H1 (cell line): ENCODE results near the gene BNC2. TPM values are rescaled to one million over a fixed set of nuclear protein-coding genes. Genes with fewer than 3 reads are reported as not detected.

Experiments
- CTCF ChIA-PET: fragments of 300-600 bp; sonication (Branson Sonifier 250); formaldehyde crosslinking; loops from one replicate; lab custom pipeline; 2021; ENCODE audit not compliant: partially characterized antibody; lab: Charles Lee
- POLR2A ChIA-PET: fragments of 300-600 bp; sonication (Branson Sonifier 250); formaldehyde crosslinking; loops from one replicate; lab custom pipeline; 2021; ENCODE audit warnings: inconsistent platforms; ENCODE audit not compliant: partially characterized antibody; lab: Charles Lee
- DNase-seq, 2 experiments: peaks; one replicate each; pipeline versions ENCODE4 v3.0.0 to v3.0.0-alpha.2; 2010 to 2022; ENCODE audit warnings: low spot score in 2 of 2, low read depth in 1 of 2, mixed read lengths in 1 of 2
- FAIRE-seq: peaks from 2 replicates; lab custom pipeline; 2011; peaks lifted over from hg19 to GRCh38; lab: Jason Lieb, UNC
- H2AFZ ChIP-seq: 2 replicates; pipeline ENCODE4 v1.8.1; 2012; ENCODE audit warnings: low read length, inconsistent platforms
- H2AK5ac ChIP-seq: 2 replicates; pipeline ENCODE4 v1.6.1; 2013; ENCODE audit warnings: low read depth, low read length
- H2BK120ac ChIP-seq: replicated peaks from 2 replicates; pipeline ENCODE3; 2013; ENCODE audit warnings: low read depth, low read length, inconsistent platforms
- H2BK12ac ChIP-seq: 2 replicates; pipeline ENCODE4 v1.6.1; 2013; ENCODE audit warnings: low read depth, low read length
- H2BK15ac ChIP-seq: 2 replicates; pipeline ENCODE4 v1.6.1; 2013; ENCODE audit warnings: low read length
- H2BK20ac ChIP-seq: 2 replicates; pipeline ENCODE4 v1.6.1; 2013; ENCODE audit warnings: low read length
- H2BK5ac ChIP-seq: 2 replicates; pipeline ENCODE4 v1.6.1; 2013; ENCODE audit warnings: low read depth, low read length
- H3K14ac ChIP-seq: 2 replicates; pipeline ENCODE4 v1.6.1; 2013; ENCODE audit warnings: inconsistent platforms; ENCODE audit not compliant: insufficient read length
- H3K18ac ChIP-seq: 2 replicates; pipeline ENCODE4 v1.6.1; 2013; ENCODE audit warnings: low read length; ENCODE audit errors: extremely low read depth
- H3K23ac ChIP-seq: 2 replicates; pipeline ENCODE4 v1.6.1; 2013; ENCODE audit warnings: inconsistent platforms; ENCODE audit not compliant: insufficient read length
- H3K23me2 ChIP-seq: 2 replicates; pipeline ENCODE4 v1.6.1; 2013; ENCODE audit warnings: low read depth, low read length
- H3K27ac ChIP-seq: 2 replicates; pipeline ENCODE4 v1.6.1; 2011; ENCODE audit warnings: low read depth, low read length, inconsistent platforms
- H3K27me3 ChIP-seq, 4 experiments: replicated peaks in 1 of 4; 1 replicate in 1 of 4; 2 replicates in 3 of 4; pipeline versions ENCODE4 v1.6.1 to v1.8.1; 2011 to 2013; ENCODE audit warnings: low read length in 3 of 4, mild to moderate bottlenecking in 3 of 4, inconsistent platforms in 2 of 4, mixed read lengths in 2 of 4, moderate library complexity in 1 of 4; ENCODE audit not compliant: control insufficient read depth in 3 of 4, insufficient read depth in 3 of 4; ENCODE audit errors: extremely low read depth in 1 of 4
- H3K36me3 ChIP-seq, 4 experiments: 2 replicates each; pipeline versions ENCODE4 v1.6.1 to v1.8.1; 2011 to 2013; ENCODE audit warnings: mild to moderate bottlenecking in 4 of 4, low read length in 3 of 4, moderate library complexity in 2 of 4, control low read depth in 1 of 4, inconsistent platforms in 1 of 4; ENCODE audit not compliant: insufficient read depth in 4 of 4, control insufficient read depth in 2 of 4
- H3K4ac ChIP-seq: replicated peaks from 2 replicates; pipeline ENCODE3; 2013; ENCODE audit warnings: low read length, low read depth, mixed read lengths, inconsistent platforms; ENCODE audit not compliant: insufficient read length
- H3K4me1 ChIP-seq, 4 experiments: replicated peaks in 1 of 4; 1 replicate in 1 of 4; 2 replicates in 3 of 4; pipeline versions ENCODE4 v1.6.1 to v1.8.1; 2011 to 2013; ENCODE audit warnings: low read length in 3 of 4, inconsistent platforms in 2 of 4, mixed read lengths in 1 of 4; ENCODE audit not compliant: insufficient read depth in 4 of 4, control insufficient read depth in 3 of 4
- H3K4me2 ChIP-seq, 2 experiments: 2 replicates each; pipeline versions ENCODE4 v1.6.1 to v1.8.1; 2011 to 2013; ENCODE audit warnings: low read depth in 2 of 2, low read length in 2 of 2, control low read depth in 1 of 2, inconsistent platforms in 1 of 2, mild to moderate bottlenecking in 1 of 2; ENCODE audit not compliant: insufficient read depth in 1 of 2
- H3K4me3 ChIP-seq, 4 experiments: fragments of 200-600, 300-600 bp in 1 of 4; sonication (generic), shearing (Covaris generic), sonication (Bioruptor Twin) in 1 of 4; 2 replicates each; pipeline versions ENCODE4 v1.5.1 to v1.8.1; 2011 to 2016; ENCODE audit warnings: low read length in 4 of 4, low read depth in 3 of 4, control low read depth in 2 of 4, inconsistent platforms in 2 of 4, mild to moderate bottlenecking in 2 of 4, mixed read lengths in 1 of 4, moderate library complexity in 1 of 4; ENCODE audit not compliant: insufficient read depth in 2 of 4; ENCODE audit errors: extremely low read depth in 1 of 4
- H3K56ac ChIP-seq: replicated peaks from 2 replicates; pipeline ENCODE3; 2013; ENCODE audit warnings: low read depth, mild to moderate bottlenecking, mixed read lengths, low read length, inconsistent platforms; ENCODE audit not compliant: insufficient read length
- H3K79me1 ChIP-seq: 2 replicates; pipeline ENCODE4 v1.6.1; 2013; ENCODE audit warnings: low read depth, low read length, control low read depth
- H3K79me2 ChIP-seq, 2 experiments: 2 replicates each; pipeline versions ENCODE4 v1.6.1 to v1.8.1; 2012 to 2013; ENCODE audit warnings: low read length in 2 of 2, mild to moderate bottlenecking in 2 of 2, inconsistent platforms in 1 of 2; ENCODE audit not compliant: insufficient read depth in 2 of 2, control insufficient read depth in 1 of 2
- H3K9ac ChIP-seq, 4 experiments: replicated peaks in 1 of 4; 1 replicate in 1 of 4; 2 replicates in 3 of 4; pipeline versions ENCODE4 v1.6.1 to v1.8.1; 2011 to 2013; ENCODE audit warnings: low read depth in 3 of 4, low read length in 3 of 4, control low read depth in 2 of 4, mild to moderate bottlenecking in 2 of 4, moderate library complexity in 2 of 4, inconsistent platforms in 1 of 4; ENCODE audit errors: extremely low read depth in 1 of 4
- H3K9me3 ChIP-seq, 2 experiments: 2 replicates each; pipeline versions ENCODE4 v1.6.1 to v1.8.1; 2012 to 2013; ENCODE audit warnings: mild to moderate bottlenecking in 2 of 2, moderate library complexity in 2 of 2, control low read depth in 1 of 2, inconsistent platforms in 1 of 2, low read depth in 1 of 2, low read length in 1 of 2, mixed read lengths in 1 of 2; ENCODE audit not compliant: insufficient read depth in 2 of 2
- H4K20me1 ChIP-seq, 2 experiments: replicated peaks in 1 of 2; 2 replicates each; pipeline versions ENCODE3 to v1.8.1; 2011 to 2013; ENCODE audit warnings: inconsistent platforms in 2 of 2, low read length in 2 of 2, mild to moderate bottlenecking in 1 of 2; ENCODE audit not compliant: insufficient read depth in 2 of 2, control insufficient read depth in 1 of 2
- H4K5ac ChIP-seq: 2 replicates; pipeline ENCODE4 v1.6.1; 2013; ENCODE audit warnings: low read length, low read depth, mixed read lengths, inconsistent platforms; ENCODE audit not compliant: insufficient read length
- H4K8ac ChIP-seq: 2 replicates; pipeline ENCODE4 v1.8.0; 2013; ENCODE audit warnings: mild to moderate bottlenecking, moderate library complexity, low read length, inconsistent platforms; ENCODE audit not compliant: insufficient read depth; ENCODE audit errors: extremely low read depth
- H4K91ac ChIP-seq: replicated peaks from 2 replicates; pipeline ENCODE3; 2013; ENCODE audit warnings: low read length, mixed read lengths, inconsistent platforms; ENCODE audit not compliant: insufficient read length
- ASH2L ChIP-seq: fragments of 200-600, 300-600 bp; sonication (generic); IDR thresholded peaks from one replicate; pipeline ENCODE4 v1.7.1; 2017; ENCODE audit warnings: low read length
- ATF3 ChIP-seq: IDR thresholded peaks from 2 replicates; pipeline ENCODE4 v1.6.1; 2011; ENCODE audit warnings: low read depth, mild to moderate bottlenecking, low read length; ENCODE audit not compliant: insufficient read depth
- CEBPB ChIP-seq: IDR thresholded peaks from 2 replicates; pipeline ENCODE4 v1.6.1; 2012; ENCODE audit warnings: low read depth, low read length
- CREB1 ChIP-seq: IDR thresholded peaks from 2 replicates; pipeline ENCODE4 v1.6.1; 2012; ENCODE audit warnings: inconsistent platforms
- EP300 ChIP-seq, 2 experiments: IDR thresholded peaks; 1 replicate in 1 of 2; 2 replicates in 1 of 2; pipeline ENCODE4 v1.6.1; 2011 to 2012; ENCODE audit warnings: low read depth in 2 of 2, low read length in 2 of 2, mild to moderate bottlenecking in 2 of 2, borderline replicate concordance in 1 of 2, inconsistent platforms in 1 of 2, moderate library complexity in 1 of 2
- HDAC6 ChIP-seq: IDR thresholded peaks from one replicate; pipeline ENCODE4 v1.7.1; 2012; ENCODE audit warnings: low read depth, mild to moderate bottlenecking, inconsistent platforms, low read length, moderate library complexity
- JUN ChIP-seq: IDR thresholded peaks from 2 replicates; pipeline ENCODE4 v1.6.1; 2011; ENCODE audit warnings: low read depth, mild to moderate bottlenecking, improper control_type of control experiment, low read length
- NRF1 ChIP-seq: IDR thresholded peaks from 2 replicates; pipeline ENCODE4 v1.6.1; 2011; ENCODE audit warnings: mild to moderate bottlenecking, low read depth, low read length, improper control_type of control experiment
- PHF8 ChIP-seq: fragments of 200-600 bp; sonication (generic); conservative IDR thresholded peaks from 2 replicates; pipeline ENCODE4 v1.7.1; 2012; ENCODE audit warnings: low read depth, mild to moderate bottlenecking, inconsistent platforms, low read length, moderate library complexity
- POLR2A ChIP-seq, 2 experiments: IDR thresholded peaks; 1 replicate in 1 of 2; 2 replicates in 1 of 2; pipeline ENCODE4 v1.6.1; 2011; ENCODE audit warnings: low read depth in 2 of 2, low read length in 2 of 2, mild to moderate bottlenecking in 2 of 2; ENCODE audit errors: control extremely low read depth in 1 of 2
- RFX5 ChIP-seq: IDR thresholded peaks from 2 replicates; pipeline ENCODE4 v1.6.1; 2011; ENCODE audit warnings: low read depth, low read length, improper control_type of control experiment, borderline replicate concordance
- RXRA ChIP-seq: IDR thresholded peaks from 2 replicates; pipeline ENCODE4 v1.6.1; 2011; ENCODE audit warnings: low read depth, mild to moderate bottlenecking, low read length, moderate library complexity; ENCODE audit not compliant: insufficient read depth
- SP4 ChIP-seq: IDR thresholded peaks from 2 replicates; pipeline ENCODE4 v1.6.1; 2012; ENCODE audit warnings: low read length, inconsistent platforms
- TBP ChIP-seq: IDR thresholded peaks from 2 replicates; pipeline ENCODE4 v1.6.1; 2011; ENCODE audit warnings: low read depth, low read length, improper control_type of control experiment
- WGBS, 2 experiments: shearing (Covaris generic) in 1 of 2; methylation state at CpG; one replicate each; pipeline versions ENCODE4 v1.1.6 to v1.1.7; 2013 to 2015; ENCODE audit warnings: low lambda C conversion rate in 2 of 2, mixed read lengths in 2 of 2, inconsistent platforms in 1 of 2, low coverage in 1 of 2, missing lambda C conversion rate in 1 of 2; ENCODE audit not compliant: insufficient replicate concordance in 2 of 2, insufficient coverage in 1 of 2, insufficient read length in 1 of 2; ENCODE audit errors: extremely low coverage in 1 of 2, missing lambda C conversion rate in 1 of 2; 5-methylcytosine and 5-hydroxymethylcytosine counted together
- polyA plus RNA-seq, 7 experiments: library from polyadenylated mRNA; depleted of rRNA in 3 of 7; stranded (reverse) in 5 of 7; unstranded in 2 of 7; fragments of >200 nt in 5 of 7; fragments of 200-250 nt in 2 of 7; gene quantifications; 1 replicate in 5 of 7; 2 replicates in 1 of 7; 4 replicates in 1 of 7; pipeline versions ENCODE4 v1.2.1 to v1.2.3, GENCODE V29; 2011 to 2013; ENCODE audit warnings: missing spikeins in 2 of 7, mixed read lengths in 2 of 7
- total RNA-seq: library from RNA; stranded (reverse); fragmentation: NEBNext Ultra II Directional; extraction: Animal tissue kit (Norgen Biotek cat#: 25700); gene quantifications from 2 replicates; pipeline ENCODE4 v1.2.1, GENCODE V29; 2021

The BNC2 gene
- total and polyA plus RNA-seq, 2 of the 8 experiments (the other 6 are each of a cell fraction or from before 2014, with no cell fraction given) = 16.0 to 26.8 TPM

- Histone ChIP-seq H4K91ac (no peak overlapping the region), H4K8ac (no peak overlapping the region), H3K4me2 (no peak overlapping the region), H3K36me3 (no peaks in the 10 kb centered on the region), H3K9ac (no peak overlapping the region), H2BK20ac (no peak overlapping the region), H2AFZ (no peak overlapping the region), H2BK120ac (no peak overlapping the region), H3K14ac (no peak overlapping the region), H2BK12ac (no peak overlapping the region), H3K4me3 (no peak overlapping the region), H3K4ac (no peak overlapping the region), H3K4me1 (peaks cover 0 to 6% (median 2%) of the 10 kb centered on the region in 4 experiments; a peak in 3 of 7 replicates), H3K79me1 (0 out of 2 replicates have a peak, but pooled peaks cover 3% of the 10 kb centered on the region), H3K79me2 (peaks cover 0 to 10% of the 10 kb centered on the region in 2 experiments; a peak in 2 of 4 replicates), H2AK5ac (no peak overlapping the region), H3K9me3 (no peaks in the 10 kb centered on the region), H4K5ac (no peak overlapping the region), H3K27ac (no peak overlapping the region), H3K23me2 (no peaks in the 10 kb centered on the region), H3K23ac (no peak overlapping the region), H2BK5ac (no peak overlapping the region), H3K27me3 (no peaks in the 10 kb centered on the region), H3K56ac (no peak overlapping the region), H4K20me1 (no peaks in the 10 kb centered on the region), H3K18ac (no peak overlapping the region), H2BK15ac (no peak overlapping the region)
- FAIRE-seq = no peak
- ChIA-PET POLR2A (interaction anchor here (0.6 kb wide), 1 partner anchor 50 kb away, joined by 5 read pairs; no protein-coding TSS in a partner anchor), CTCF (interaction anchor here (0.6 to 0.8 kb wide), 3 partner anchors 85 to 638 kb away, joined by 3 read pairs; no protein-coding TSS in a partner anchor)
- WGBS, 2 experiments = 92% methylated on average over 5 of the region's 5 CpGs; no CpG with 5 or more reads in 1 of the 2 experiments
- DNase-seq = no peak
- TF ChIP-seq RXRA = no peak
- no peak for TF ChIP-seq TBP
- TF ChIP-seq RFX5 = no peak
- no peak for TF ChIP-seq PHF8
- no peak for TF ChIP-seq POLR2A (IDR thresholded peaks at IDR 0.05; ENCODE audit: control extremely low read depth in 1 of 2, low read depth in 2 of 2, low read length in 2 of 2)
- TF ChIP-seq NRF1 = no peak
- TF ChIP-seq ASH2L = no peak
- TF ChIP-seq CEBPB = no peak
- TF ChIP-seq SP4 = no peak
- TF ChIP-seq CREB1 = no peak
- TF ChIP-seq JUN = no peak
- TF ChIP-seq ATF3 = no peak
- no peak for TF ChIP-seq HDAC6
- no peak for TF ChIP-seq EP300 (IDR thresholded peaks at IDR 0.05; ENCODE audit: borderline replicate concordance in 1 of 2, low read depth in 2 of 2, low read length in 2 of 2)
Measured at GRCh38 chr9:16680975-16681651, 189.4 kb downstream of the BNC2 start.
